Measurements from ENCODE around the gene VAV2.

Gene VAV2

DNA sequence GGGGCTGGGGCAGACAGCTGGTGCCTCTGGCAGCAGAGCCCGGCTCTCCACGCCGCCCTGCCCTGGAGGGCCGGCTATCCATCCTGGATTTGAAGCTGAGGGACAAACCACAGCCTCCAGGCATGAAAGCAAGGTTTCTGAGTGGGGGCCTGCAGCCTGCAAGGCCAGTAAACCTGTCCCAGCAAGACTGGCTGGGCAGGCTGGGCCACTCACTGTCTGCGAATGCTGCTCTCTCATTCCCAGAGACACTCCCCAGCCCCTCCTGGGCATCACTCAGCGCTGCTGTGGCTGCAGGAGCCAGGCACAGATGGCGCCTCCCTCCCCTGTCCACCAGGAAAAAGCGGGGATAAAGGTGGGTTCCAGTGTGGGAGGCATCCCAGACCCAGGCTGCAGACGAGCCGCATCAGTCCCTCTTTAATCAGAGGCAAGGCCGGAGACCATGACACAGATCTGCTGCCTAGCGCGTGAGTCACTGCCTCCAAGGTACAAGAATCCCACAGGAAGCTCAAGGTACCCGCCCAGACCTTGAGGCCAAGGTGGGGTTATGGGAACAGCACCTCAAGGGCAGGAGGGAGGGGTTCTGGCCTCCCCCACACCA, 118.0 kb downstream of the VAV2 start:
- no peak for DNase-seq

DNA sequence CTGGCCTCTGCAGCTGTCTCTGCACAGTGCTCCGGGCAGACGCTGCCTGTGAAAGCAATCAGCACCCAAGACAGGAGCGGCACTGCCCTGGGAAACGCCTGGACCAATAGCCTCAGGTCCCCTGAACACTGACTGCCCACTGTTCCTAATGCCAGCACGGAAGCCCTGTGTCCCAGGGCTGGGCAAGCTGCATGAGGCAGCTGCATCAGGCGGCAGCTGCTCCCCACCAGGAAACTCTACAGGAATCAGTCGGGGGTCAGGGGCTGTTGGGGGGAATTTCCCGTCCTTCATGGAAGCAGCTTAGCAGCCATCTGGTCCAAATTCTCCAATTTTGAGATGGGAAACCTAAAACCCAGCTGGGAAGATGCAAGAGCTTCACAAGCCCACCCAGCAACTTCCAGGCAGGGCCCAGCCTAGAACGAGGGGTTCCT, 118.6 kb downstream of the VAV2 start:
- DNase-seq = no peak

DNA sequence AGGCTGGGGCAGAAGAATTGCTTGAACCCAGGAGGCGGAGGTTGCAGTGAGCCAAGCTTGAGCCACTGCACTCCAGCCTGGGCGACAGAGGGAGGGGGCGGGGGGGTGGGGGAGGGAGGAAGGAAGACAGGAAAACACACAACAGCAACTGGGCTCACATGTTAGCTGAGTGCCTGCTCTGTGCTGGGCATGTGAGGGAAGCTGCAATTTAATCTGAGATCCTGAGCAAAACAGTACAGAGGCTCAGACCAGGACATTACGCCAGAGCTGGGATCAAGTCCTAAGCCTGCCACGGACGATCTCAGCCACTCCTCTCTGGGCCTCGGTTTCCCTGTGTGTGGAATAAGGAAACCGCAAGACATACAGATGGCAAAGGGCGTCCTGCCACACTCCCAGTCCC, 119.1 kb downstream of the VAV2 start:
- DNase-seq = no peak

DNA sequence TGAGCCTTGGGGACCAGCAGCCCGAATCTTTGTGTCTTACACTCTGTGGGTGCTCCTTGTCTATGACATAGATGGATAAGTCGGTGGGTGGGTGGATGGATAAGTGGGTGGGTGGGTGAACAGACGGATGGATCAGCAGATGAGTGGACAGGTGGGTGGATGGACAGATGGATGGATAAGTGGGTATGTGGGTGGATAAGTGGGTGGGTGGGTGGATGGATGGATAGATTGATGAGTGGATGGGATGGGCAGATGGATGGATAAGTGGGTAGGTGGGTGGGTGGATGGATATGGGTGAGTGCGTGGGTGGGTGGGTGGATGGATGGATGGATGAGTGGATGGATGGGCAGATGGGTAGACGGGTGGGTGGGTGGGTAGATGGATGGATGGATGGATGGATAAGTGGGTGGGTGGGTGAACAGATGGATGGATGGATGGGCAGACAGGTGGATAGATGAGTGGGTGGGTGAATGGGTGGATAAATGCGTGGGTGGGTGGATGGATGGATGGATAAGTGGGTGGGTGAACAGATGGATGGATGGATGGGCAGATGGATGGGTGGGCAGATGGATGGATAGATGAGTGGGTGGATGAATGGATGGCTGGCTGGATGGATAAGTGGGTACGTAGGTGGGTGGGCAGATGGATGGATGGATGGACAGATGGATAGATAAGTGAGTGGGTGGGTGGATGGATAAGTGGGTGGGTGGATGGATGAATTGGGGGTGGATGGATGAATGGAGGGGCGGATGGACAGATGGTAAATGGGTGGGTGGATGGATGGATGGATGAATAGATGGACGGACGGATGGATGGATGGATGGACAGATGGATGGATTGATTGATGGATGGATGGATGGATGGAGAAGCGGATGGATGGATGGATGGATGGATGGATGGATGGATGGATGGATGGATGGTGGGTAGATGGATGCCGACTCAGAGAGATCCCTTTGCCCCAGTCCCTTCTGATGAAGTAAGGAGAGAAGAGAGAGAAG, 121.2 kb downstream of the VAV2 start:
- no peak for DNase-seq

DNA sequence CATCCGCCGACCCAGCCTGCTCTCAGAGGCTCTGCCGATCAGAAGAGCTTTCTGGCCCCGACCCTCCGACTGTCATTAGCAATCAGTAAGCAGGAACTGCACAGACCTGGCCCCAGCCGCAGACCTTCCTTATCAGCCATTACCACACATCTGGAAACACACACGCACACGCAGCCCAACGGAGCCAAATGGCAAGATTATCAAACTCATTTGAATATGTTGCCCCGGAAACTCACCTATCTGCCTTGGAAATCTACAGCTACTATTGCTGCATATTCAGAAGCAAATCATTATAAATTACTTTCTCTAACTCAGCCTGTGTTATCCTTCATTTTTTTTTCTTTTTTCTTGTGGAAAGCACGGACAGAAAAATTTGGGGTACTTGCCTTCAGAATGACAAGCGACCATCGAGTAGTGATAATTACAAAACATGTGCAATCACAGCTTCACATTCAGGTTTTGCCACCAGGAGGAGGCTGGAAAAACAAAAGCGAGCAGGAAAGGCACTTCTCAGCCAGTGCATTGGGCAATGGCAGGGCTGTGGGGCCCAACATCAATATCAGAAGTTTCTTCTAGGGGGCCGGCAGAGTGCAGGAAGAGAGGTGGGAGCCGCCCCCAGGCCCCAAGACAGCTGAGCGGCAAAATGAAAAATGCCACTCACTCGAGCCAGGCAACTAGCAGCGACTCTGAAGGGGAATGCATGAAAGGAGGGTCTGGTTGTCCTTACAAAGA, 122.3 kb downstream of the VAV2 start:
- no peak for DNase-seq

DNA sequence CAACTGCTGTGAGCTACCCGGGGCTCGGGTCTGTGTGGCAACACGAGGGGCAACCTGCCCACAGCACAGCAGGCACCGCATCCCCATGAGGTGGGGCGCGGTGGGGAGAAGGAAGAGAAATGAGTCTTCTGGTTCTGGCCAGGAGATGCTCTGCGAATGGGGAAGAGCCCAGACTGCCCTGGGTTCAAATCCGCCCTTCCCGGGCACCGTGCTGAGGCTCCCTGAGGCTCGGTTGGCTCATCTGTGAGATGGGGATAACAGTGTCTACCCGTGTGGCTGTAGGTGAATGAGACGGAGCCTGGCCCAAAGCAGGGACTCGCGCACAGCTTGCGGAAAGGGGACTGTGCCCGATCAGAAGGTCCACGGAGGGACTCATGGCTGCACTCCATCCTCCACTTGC, 123.9 kb downstream of the VAV2 start:
- no peak for DNase-seq

DNA sequence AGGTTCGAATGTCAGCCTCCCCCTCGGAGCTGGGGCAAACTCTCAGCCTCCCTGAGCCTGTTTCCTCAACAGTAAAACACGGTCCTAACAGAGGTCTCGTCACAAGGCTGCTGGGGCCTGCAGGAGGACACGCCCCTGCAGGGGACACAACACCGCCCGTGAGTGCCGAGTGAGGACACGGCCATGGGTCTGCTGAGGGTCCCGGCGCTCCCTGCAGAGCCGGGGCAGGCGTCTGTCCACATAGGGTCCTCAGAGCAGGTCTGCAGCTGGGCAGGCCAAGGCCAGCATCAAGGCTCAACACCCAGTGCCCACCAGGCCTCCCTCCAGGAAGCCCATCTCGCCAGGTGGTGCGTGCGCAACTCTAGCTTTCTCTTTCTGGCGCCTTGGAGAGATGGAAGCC, 125.2 kb downstream of the VAV2 start:
- no peak for DNase-seq

DNA sequence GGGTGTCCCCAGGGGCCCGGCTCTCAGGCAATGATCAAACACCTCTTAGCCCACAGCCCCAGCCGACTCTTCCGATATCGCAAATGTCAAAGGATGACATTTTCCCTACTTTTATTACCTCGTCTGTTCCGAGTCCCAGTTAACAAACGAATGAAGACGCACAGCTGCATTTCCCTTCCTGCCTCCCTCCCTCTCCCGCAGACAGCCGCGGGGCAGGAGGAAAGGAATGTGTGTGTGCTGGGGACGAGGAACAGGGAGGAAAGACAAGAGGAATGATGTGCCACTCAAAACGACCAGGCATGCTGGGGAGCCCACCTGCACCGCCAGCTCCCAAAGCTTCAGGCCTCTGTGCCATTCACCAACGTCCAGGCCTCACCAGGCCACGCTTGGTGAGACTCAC, 128.1 kb downstream of the VAV2 start:
- no peak for DNase-seq

DNA sequence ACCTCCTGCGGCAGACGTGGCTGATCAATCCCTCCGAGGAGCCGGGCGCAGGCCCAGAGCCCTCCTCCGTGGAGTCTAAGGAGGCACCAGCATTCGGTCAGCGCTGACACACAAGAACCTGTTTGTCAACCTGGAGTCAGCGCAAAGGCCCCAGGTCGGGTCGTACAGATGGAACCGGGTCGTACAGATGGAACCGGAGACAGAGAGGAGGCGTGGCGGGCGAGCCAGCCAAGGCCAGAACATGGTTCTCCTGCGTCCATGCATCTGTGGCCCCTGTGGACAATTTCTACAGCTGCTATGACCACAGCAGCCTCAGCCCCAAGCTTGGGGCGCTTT, 128.9 kb downstream of the VAV2 start:
- DNase-seq = no peak

DNA sequence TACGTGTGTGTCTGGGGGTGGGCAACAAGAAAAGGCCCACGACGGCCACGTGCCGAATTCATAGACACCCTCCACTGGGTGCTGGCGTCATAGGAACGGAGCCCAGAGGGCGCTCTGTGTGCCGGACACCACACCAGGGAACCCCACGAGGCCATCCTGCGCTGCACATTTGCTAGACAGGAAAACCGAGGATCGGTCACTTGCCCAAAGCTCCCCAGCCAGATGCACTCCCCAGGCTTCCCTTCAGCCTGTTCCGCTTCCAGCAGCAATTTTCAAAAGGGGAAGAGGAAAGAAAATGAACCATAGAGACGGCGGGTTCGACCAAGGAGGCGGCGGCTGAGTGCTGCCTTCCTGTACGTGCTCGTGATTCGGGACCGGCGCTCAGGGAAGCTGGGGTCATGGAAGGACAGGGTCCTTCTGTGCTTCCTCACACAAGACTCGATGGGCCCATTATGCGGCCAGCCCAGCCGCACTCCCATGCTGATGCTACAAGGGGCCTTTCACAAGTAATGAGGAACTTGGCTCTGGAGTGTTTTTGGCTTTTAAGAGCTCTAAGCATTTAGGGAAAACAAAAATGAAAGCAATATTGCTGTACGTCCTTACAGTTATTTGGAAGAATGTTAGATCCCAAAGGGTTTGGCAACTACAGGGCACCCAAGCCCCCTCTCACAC, 129.4 kb downstream of the VAV2 start:
- DNase-seq = no peak

DNA sequence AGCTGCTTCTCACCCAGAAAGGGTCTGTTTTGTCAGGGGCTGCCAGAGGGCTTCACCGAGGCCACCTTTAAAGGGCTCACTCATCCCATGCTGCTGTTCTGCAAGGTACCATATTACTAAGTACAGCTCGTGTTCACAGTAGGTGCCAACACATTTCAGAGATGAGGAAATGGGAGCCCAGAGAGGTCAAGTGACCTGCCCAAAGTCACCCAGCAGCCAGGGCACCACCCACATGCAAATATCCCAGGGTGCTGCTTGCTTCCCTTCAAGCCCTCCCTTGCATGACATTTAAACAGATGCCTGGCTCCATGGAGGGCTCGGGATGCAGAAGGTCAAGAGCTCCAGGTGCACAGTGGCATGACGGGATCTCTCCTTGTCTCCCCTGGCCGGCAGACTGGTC, 130.4 kb downstream of the VAV2 start:
- no peak for DNase-seq

DNA sequence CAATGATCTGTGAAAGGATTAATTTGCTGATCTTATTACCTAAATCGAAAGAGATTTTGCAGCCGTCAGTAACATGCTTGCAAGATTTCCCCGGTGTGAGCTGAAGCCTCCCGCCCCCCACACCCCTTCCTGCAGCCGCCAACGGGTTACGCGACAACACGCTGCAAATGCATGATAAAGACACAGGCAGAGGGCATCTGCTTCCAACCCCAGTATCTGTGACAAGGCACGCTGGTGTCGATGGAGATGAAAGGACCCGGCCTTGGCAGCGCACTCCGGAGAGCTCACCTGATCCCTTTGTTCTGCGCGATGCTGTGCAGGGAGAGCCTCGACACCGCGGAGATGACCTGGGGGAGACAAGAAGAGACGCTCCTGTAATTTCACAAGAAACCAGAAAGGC, 131.0 kb downstream of the VAV2 start:
- DNase-seq = no peak

DNA sequence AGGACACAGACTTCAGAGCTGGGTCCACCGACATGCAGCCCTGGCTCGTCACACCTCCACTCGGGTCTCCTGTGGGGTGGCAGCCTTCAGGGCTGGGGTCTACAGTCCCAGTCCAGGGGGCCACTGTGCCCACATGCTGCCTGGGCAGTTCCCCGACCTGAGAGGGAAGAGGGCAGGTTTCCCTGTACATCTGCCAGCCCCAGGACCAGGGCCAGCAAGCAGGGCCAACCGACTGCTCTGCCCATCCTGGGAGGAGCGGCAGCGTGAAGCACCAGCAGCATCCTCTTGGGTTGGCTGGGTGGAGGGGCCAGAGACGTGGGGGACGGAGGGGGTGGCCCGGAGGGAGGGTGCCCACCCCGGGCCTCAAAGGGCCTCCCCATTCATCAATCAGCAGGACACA, 133.4 kb downstream of the VAV2 start:
- DNase-seq = no peak

DNA sequence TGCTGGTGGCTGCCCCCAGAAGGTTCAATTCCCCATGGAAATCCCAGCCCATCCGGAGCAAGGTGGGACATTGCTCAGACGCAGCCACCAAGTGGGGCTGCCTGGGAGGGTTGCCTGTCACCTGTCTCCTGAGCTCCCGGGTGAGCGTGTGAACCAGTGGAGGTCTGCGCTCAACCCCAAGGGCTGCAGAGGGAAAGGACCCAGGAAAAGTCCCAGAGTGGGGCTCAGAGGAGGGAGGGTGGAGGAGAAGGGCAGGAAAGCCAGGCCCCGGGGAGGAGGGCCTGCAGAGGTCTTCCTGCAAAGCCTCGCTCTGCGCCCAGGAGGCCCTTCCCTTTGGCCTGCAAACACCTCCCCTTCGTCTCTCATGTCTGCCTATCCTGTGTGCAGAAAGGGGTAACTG, 134.5 kb downstream of the VAV2 start:
- DNase-seq = no peak

DNA sequence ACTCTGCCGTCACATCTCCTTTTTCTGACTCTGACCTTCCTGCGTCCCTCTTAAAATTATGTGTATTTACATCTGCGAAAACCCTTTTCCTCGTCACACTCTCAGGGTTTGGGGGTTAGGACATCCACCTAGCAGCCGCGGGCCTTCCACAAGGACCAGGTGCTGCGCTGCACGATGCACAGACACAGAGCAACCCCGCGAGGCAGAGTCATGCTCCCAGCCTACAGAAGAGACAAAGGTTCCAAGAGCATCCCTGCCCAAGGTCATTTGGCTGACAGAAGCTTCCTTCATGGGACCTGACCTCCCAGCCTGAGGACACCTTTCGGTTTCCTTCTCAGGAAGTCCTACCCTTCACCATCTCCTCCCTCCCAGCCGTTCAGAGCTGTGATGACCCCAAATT, 135.3 kb downstream of the VAV2 start:
- DNase-seq = no peak

DNA sequence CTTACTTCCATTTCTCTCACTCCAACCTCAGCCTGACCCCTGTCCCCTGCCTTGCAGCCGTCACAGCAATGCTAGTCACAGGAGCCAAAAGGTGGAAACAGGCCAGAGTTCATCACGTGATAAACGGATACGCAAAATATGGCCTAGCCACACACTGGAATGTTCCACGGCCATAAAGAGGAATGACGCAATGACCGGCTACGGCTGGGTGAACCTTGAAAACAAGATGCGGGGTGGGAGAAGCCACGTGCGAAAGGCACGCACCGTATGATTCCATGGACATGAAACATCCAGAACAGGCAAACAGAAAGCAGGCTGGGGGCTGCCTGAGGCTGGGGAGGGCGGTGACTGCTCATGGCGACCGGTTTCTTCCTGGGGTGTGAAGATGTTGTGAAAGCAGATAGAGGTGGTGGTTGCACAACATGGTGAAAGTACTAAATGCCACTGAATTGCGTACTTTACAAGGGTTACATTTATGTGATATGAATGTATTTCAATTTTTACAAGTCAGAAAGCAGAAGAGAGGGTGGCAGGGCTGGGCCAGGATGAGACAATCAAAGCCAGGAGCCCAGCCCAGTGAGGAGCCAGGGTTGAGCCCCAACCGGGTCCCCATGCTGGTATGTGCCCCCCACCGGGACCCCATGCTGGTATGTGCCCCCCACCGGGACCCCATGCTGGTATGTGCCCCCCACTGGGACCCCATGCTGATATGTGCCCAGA, 136.2 kb downstream of the VAV2 start:
- no peak for DNase-seq

DNA sequence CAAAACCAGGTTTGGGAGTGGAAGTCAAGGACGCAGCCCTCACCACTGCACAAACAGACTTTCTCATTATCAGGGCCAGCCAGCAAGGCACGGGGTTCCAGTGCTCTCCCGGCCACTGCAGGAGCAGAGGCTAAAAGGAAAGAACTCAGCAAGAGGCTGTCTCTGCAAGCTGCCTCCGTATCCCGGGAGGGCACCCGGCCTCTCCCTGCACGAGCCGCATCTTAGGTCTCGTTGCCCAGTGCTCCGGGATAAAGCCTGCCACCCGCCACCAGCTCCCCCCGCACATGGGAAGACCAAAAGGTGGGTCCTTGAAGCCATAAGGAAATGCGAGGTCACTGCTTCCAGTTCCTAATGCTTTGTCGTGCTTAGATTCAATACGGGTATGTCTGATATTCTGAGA, 136.8 kb downstream of the VAV2 start:
- DNase-seq = no peak

DNA sequence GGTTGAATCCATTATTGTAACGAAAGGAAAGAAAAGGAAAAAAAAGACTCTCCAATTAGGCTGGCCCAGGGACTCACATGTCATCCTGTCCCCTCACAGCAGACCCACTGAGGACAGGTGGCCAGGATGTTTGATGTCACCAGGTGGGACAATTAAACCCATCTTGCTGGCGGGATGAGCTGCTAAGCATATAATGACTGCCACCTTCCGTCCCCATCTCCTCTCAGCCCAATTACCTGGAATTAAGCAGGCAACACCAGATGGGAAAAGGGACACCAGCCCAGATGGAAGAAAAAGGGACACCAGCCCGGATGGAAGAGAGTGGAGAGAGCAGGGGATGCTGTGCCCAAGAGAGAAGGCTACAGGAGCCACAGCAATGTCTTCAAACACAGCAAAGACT, 137.4 kb downstream of the VAV2 start:
- no peak for DNase-seq

DNA sequence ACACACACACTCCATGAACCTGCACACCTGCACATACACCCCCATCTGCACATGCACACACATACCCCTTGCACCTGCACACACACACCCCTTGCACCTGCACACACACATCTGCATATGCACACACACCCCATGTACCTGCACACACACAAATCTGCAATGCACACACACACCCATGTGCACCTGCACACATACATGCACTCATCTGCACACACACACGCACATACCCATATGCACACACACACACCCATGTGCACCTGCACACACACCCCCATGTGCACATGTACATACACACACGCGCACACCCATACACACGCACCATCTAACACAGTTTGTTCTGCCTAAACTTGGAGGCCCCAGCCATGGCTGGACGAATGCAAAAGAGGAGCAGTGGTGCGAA, 138.1 kb downstream of the VAV2 start:
- no peak for DNase-seq

DNA sequence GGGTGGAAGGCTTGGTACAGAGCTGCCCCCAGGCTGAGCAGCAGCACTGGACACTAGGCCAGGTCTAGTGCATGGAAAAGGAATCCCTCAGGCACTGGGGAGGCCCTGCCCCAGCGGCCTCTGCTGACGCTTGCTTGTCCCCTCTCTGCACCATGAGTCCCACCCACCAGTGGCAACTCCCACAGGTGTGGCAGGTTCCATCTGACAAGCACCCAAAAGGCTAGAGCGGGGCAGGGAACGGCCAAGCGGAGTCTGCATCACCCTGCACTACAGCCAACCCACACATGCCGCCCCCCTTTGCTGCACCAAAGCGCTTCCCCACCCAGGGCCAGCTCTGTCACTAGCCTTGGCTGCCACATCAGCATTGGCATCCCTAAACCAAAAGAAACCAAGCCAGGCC, 138.8 kb downstream of the VAV2 start:
- DNase-seq = no peak

DNA sequence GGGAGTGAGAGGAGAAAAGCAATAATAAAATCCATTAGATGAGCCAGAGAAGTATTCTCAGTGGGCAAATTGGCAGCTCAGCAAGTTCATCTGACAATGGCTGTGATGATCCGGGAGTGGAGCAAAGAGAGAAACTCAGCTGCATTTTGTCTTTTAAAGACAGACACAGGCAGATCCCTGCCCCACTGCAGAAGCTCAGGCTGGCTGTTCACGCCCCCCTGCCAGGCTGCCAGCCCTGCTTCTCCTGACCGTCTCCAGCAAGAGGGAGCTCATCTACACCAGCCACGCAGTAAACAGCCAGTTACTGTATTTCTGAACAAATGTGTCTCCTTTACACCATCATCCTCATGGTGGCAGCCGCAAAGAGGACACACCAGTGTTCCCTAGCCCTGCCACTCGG, 139.7 kb downstream of the VAV2 start:
- DNase-seq = no peak

DNA sequence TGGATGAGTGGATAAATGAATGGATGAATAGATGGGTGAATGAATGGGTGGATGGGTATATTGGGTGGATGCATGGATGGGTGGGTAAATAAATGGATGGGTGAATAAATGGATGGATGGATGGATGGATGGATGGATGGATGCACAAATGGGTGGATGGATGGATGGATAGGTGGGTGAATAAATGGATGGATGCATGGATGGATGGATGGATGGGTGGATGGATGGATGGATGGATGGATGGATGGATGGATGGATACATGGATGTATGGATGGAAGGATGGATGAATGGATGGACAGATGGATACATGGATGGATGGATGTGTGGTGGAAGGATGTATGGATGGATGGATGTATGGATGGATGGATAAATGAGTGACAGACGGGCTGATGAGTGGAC, 140.4 kb downstream of the VAV2 start:
- no peak for DNase-seq
